HCT116 (cell line): ENCODE results near the gene CSTF3. TPM values are rescaled to one million over a fixed set of nuclear protein-coding genes. Genes with fewer than 3 reads are reported as not detected.

ENCODE experiments used
- ATAC-seq: fragments of 200-7000 bp; cut with Tn5 transposase; 2 replicates; pipeline ENCODE4 v1.9.1; 2020; ENCODE audit warnings: mild to moderate bottlenecking, moderate library complexity
- BruUV-seq: library from RNA; stranded (reverse); fragments of 400-500 nt; replicated peaks from 2 replicates; lab custom pipeline; 2021; lab: Mats Ljungman, UMichigan
- CTCF ChIA-PET: fragments of 300-600 bp; sonication (Branson Sonifier 250); formaldehyde crosslinking; loops from one replicate; lab custom pipeline; 2021; ENCODE audit warnings: antibody characterized with exemption; lab: Charles Lee
- POLR2A ChIA-PET: fragments of 300-600, 350-600 bp; sonication (Branson Sonifier 250); formaldehyde crosslinking; loops from one replicate; lab custom pipeline; 2021; ENCODE audit warnings: antibody characterized with exemption; lab: Charles Lee
- RAD21 ChIA-PET, 2 experiments: fragments of 300-600 bp; sonication (Branson Sonifier 250); formaldehyde crosslinking; loops; one replicate each; lab custom pipeline; 2023; ENCODE audit warnings: low total read pairs in 2 of 2; ENCODE audit not compliant: uncharacterized antibody in 2 of 2, unreplicated experiment in 2 of 2, low non-redundant PET in 1 of 2; lab: Charles Lee
- DNase-seq: peaks from one replicate; pipeline ENCODE4 v3.0.0-alpha.2; 2010; ENCODE audit warnings: low read depth, low spot score
- H2AFZ ChIP-seq: fragments of 200-600 bp; shearing (Covaris generic), sonication (generic); 2 replicates; pipeline ENCODE4 v1.6.1; 2017; ENCODE audit warnings: low read depth, mixed run types, mixed read lengths, antibody characterized with exemption, low read length; ENCODE audit not compliant: poor library complexity, severe bottlenecking
- H3K27ac ChIP-seq: 2 replicates; pipeline ENCODE4 v1.5.1; 2012; ENCODE audit warnings: low read depth, low read length
- H3K27me3 ChIP-seq: fragments of 200-600 bp; sonication (generic); 2 replicates; pipeline ENCODE4 v1.6.1; 2016; ENCODE audit warnings: mixed run types, low read length, mixed read lengths; ENCODE audit not compliant: insufficient read depth
- H3K36me3 ChIP-seq, 2 experiments: fragments of 200-500 bp in 1 of 2; fragments of 200-600 bp in 1 of 2; sonication (Bioruptor generic) in 1 of 2; sonication (generic) in 1 of 2; 2 replicates each; pipeline versions ENCODE4 v1.5.1 to v1.6.1; 2014 to 2016; ENCODE audit warnings: low read length in 2 of 2, inconsistent platforms in 1 of 2, mixed read lengths in 1 of 2, mixed run types in 1 of 2; ENCODE audit not compliant: insufficient read depth in 2 of 2, control insufficient read depth in 1 of 2
- H3K4me1 ChIP-seq, 2 experiments: fragments of 200-600 bp in 1 of 2; sonication (generic) in 1 of 2; 2 replicates each; pipeline versions ENCODE4 v1.5.1 to v1.6.1; 2012 to 2017; ENCODE audit warnings: low read length in 2 of 2, inconsistent platforms in 1 of 2, mild to moderate bottlenecking in 1 of 2, mixed read lengths in 1 of 2, mixed run types in 1 of 2, moderate library complexity in 1 of 2; ENCODE audit not compliant: insufficient read depth in 2 of 2, control insufficient read depth in 1 of 2
- H3K4me2 ChIP-seq: fragments of 200-600 bp; sonication (generic); 2 replicates; pipeline ENCODE4 v1.6.1; 2017; ENCODE audit warnings: mixed run types, low read length, mixed read lengths
- H3K4me3 ChIP-seq, 2 experiments: fragments of 200-600 bp in 1 of 2; sonication (generic) in 1 of 2; replicated peaks in 1 of 2; 2 replicates each; pipeline ENCODE4 v1.5.1; 2011 to 2016; ENCODE audit warnings: low read length in 2 of 2, control low read depth in 1 of 2, low read depth in 1 of 2, mild to moderate bottlenecking in 1 of 2, mixed read lengths in 1 of 2, mixed run types in 1 of 2
- H3K79me2 ChIP-seq: fragments of 200-600 bp; sonication (generic); 2 replicates; pipeline ENCODE4 v1.6.1; 2017; ENCODE audit warnings: mild to moderate bottlenecking, mixed run types, low read length, moderate library complexity, mixed read lengths; ENCODE audit not compliant: insufficient read depth
- H3K9ac ChIP-seq: fragments of 200-600 bp; sonication (generic); 2 replicates; pipeline ENCODE4 v1.6.1; 2016; ENCODE audit warnings: low read length, mixed read lengths
- H3K9me2 ChIP-seq: fragments of 200-600 bp; sonication (generic), shearing (Covaris generic); 2 replicates; pipeline ENCODE4 v1.6.1; 2017; ENCODE audit warnings: mixed run types, mild to moderate bottlenecking, moderate library complexity; ENCODE audit not compliant: insufficient read depth
- H3K9me3 ChIP-seq, 2 experiments: fragments of 200-500 bp in 1 of 2; fragments of 200-600 bp in 1 of 2; sonication (Bioruptor generic) in 1 of 2; sonication (generic) in 1 of 2; 2 replicates each; pipeline ENCODE4 v1.6.1; 2014 to 2017; ENCODE audit warnings: low read length in 2 of 2, mixed read lengths in 2 of 2, inconsistent platforms in 1 of 2, low read depth in 1 of 2, mild to moderate bottlenecking in 1 of 2, mixed run types in 1 of 2, moderate library complexity in 1 of 2; ENCODE audit not compliant: control insufficient read depth in 1 of 2, insufficient read depth in 1 of 2
- H4K20me1 ChIP-seq: fragments of 200-600 bp; sonication (generic), shearing (Covaris generic); 2 replicates; pipeline ENCODE4 v1.6.1; 2017; ENCODE audit warnings: mixed run types, mild to moderate bottlenecking, moderate library complexity; ENCODE audit not compliant: insufficient read depth
- CTCF ChIP-seq, 3 experiments: fragments of 200-600 bp in 1 of 3; sonication (generic) in 1 of 3; IDR thresholded peaks in 2 of 3; conservative IDR thresholded peaks in 1 of 3; 2 replicates each; pipeline ENCODE4 v1.5.1; 2012 to 2017; ENCODE audit warnings: low read depth in 2 of 3, low read length in 2 of 3, antibody characterized with exemption in 1 of 3, borderline replicate concordance in 1 of 3, control low read depth in 1 of 3, mild to moderate bottlenecking in 1 of 3, mixed read lengths in 1 of 3, mixed run types in 1 of 3, moderate library complexity in 1 of 3; ENCODE audit not compliant: insufficient read depth in 1 of 3
- EGR1 ChIP-seq: IDR thresholded peaks from 2 replicates; pipeline ENCODE4 v1.6.1; 2012; ENCODE audit warnings: low read depth
- ELF1 ChIP-seq: IDR thresholded peaks from 2 replicates; pipeline ENCODE4 v1.6.1; 2012; ENCODE audit warnings: low read depth, borderline replicate concordance
- EZH2 ChIP-seq: fragments of 200-600 bp; sonication (generic); IDR thresholded peaks from 2 replicates; pipeline ENCODE4 v1.6.1; 2017; ENCODE audit warnings: antibody characterized with exemption, mixed run types
- EZH2phosphoT487 ChIP-seq: fragments of 200-600 bp; IDR thresholded peaks from 2 replicates; pipeline ENCODE4 v1.6.1; 2018; ENCODE audit warnings: antibody characterized with exemption, borderline replicate concordance
- FOSL1 ChIP-seq: IDR thresholded peaks from 2 replicates; pipeline ENCODE4 v1.6.1; 2012; ENCODE audit warnings: low read depth
- JUND ChIP-seq: IDR thresholded peaks from 2 replicates; pipeline ENCODE4 v1.6.1; 2012
- MAX ChIP-seq: IDR thresholded peaks from 2 replicates; pipeline ENCODE4 v1.6.1; 2012
- POLR2AphosphoS5 ChIP-seq: IDR thresholded peaks from 2 replicates; pipeline ENCODE4 v1.6.1; 2011; ENCODE audit warnings: mild to moderate bottlenecking, low read depth, low read length, moderate library complexity
- RAD21 ChIP-seq: IDR thresholded peaks from 2 replicates; pipeline ENCODE4 v1.6.1; 2012; ENCODE audit warnings: low read depth, mild to moderate bottlenecking
- REST ChIP-seq: IDR thresholded peaks from 2 replicates; pipeline ENCODE4 v1.6.1; 2012; ENCODE audit warnings: low read depth
- SIN3A ChIP-seq: IDR thresholded peaks from 2 replicates; pipeline ENCODE4 v1.6.1; 2012; ENCODE audit warnings: low read depth
- SP1 ChIP-seq: IDR thresholded peaks from 2 replicates; pipeline ENCODE4 v1.6.1; 2012; ENCODE audit warnings: low read depth
- SRF ChIP-seq: IDR thresholded peaks from 2 replicates; pipeline ENCODE4 v1.6.1; 2012; ENCODE audit warnings: low read depth
- TCF7L2 ChIP-seq: IDR thresholded peaks from 2 replicates; pipeline ENCODE4 v1.7.0; 2011; ENCODE audit warnings: borderline replicate concordance, inconsistent platforms; ENCODE audit not compliant: insufficient read depth, insufficient read length; ENCODE audit errors: extremely low read depth
- ZBTB33 ChIP-seq: IDR thresholded peaks from 2 replicates; pipeline ENCODE4 v1.6.1; 2011; ENCODE audit warnings: mild to moderate bottlenecking, low read length, moderate library complexity; ENCODE audit not compliant: insufficient replicate concordance; ENCODE audit errors: extremely low read depth
- ZFX ChIP-seq: fragments of 450-650 bp; IDR thresholded peaks from 2 replicates; pipeline ENCODE4 v1.6.1; 2017
- intact Hi-C: fragments of 100-400 bp; cut with micrococcal nuclease; formaldehyde crosslinking; loops from 2 replicates; pipeline ENCODE4 v1.10.0; 2022
- total RNA-seq: library from RNA; stranded (reverse); gene quantifications from one replicate; pipeline ENCODE4 v1.2.1, GENCODE V29; 2021; ENCODE audit not compliant: unreplicated experiment

CSTF3 gene
- total RNA-seq, 1 experiment from 2014 or later: 39.3 TPM

GRCh38 chr11:33062137-33062536 is 99.1 kb downstream of the CSTF3 start:
- no TSS peak for BruUV-seq
- Histone ChIP-seq H3K4me3 (no peak overlapping the region), H3K9me2 (no peaks in the 10 kb centered on the region), H3K36me3 (no peaks in the 10 kb centered on the region), H3K9me3 (no peaks in the 10 kb centered on the region), H3K27me3 (no peaks in the 10 kb centered on the region), H3K27ac (peak overlapping the region; percentile 90), H3K4me1 (peaks cover 20 to 32% of the 10 kb centered on the region in 2 experiments), H3K4me2 (peak overlapping the region; percentile 38; the same call in 1 of the 2 replicates), H2AFZ (no peak overlapping the region), H4K20me1 (no peaks in the 10 kb centered on the region), H3K79me2 (no peaks in the 10 kb centered on the region), H3K9ac (no peak overlapping the region)
- no peak for ATAC-seq
- ChIA-PET CTCF (interaction anchor here (0.7 to 1.9 kb wide), 2 partner anchors 252 to 313 kb away, joined by 3 to 4 read pairs; no protein-coding TSS in a partner anchor), RAD21 (no interaction called here), POLR2A (no interaction called here)
- TF ChIP-seq JUND: no peak
- no peak for TF ChIP-seq EZH2
- TF ChIP-seq FOSL1: no peak
- no peak for TF ChIP-seq SP1
- TF ChIP-seq SRF: no peak
- TF ChIP-seq CTCF (IDR thresholded peaks at IDR 0.05 in 2 of 3, conservative IDR thresholded peaks at IDR 0.05 in 1 of 3; ENCODE audit: borderline replicate concordance in 1 of 3, insufficient read depth in 1 of 3, low read depth in 2 of 3, low read length in 2 of 3): no peak
- TF ChIP-seq RAD21: no peak
- TF ChIP-seq EZH2phosphoT487: no peak
- no peak for TF ChIP-seq TCF7L2
- TF ChIP-seq ZFX: no peak
- TF ChIP-seq ZBTB33: no peak
- TF ChIP-seq SIN3A: no peak
- TF ChIP-seq POLR2AphosphoS5: no peak
- TF ChIP-seq ELF1: no peak
- TF ChIP-seq EGR1: no peak
- TF ChIP-seq REST: no peak
- TF ChIP-seq MAX: no peak
- intact Hi-C loops: loop anchor here (5.0 to 10.0 kb wide), 3 partner anchors 85 to 347 kb away; no protein-coding TSS in a partner anchor
- no peak for DNase-seq
